GM19328 (cell line): ENCODE results near the gene RPS18.

Experiments
- ATAC-seq: cut with Tn5 transposase; IDR thresholded peaks from one replicate; pipeline ENCODE4 v1.9.1; 2021; ENCODE audit warnings: mild to moderate bottlenecking, moderate library complexity; ENCODE audit not compliant: unreplicated experiment

Gene RPS18

DNA sequence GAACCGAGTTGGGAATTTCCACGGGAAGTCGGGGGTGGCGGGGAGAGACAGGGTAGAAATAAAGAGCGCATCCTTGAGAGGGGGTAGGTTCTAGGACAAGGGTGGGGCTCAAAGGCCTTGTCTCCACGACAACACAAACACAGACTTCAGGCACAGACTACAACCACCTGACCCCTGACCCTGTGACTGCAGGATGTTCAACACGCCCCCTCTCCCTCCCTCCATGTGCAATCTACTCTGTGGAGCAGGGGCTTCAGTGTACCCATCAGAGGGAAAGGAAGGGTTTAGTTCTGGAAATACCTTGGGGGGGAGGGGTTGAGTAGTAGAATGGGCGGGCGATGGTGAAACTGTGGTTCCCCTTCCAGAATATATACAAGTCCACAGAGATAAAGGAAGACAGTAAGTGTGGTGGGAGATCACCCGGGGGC lies 42.7 kb downstream of the RPS18 start:
- ATAC-seq = no peak

DNA sequence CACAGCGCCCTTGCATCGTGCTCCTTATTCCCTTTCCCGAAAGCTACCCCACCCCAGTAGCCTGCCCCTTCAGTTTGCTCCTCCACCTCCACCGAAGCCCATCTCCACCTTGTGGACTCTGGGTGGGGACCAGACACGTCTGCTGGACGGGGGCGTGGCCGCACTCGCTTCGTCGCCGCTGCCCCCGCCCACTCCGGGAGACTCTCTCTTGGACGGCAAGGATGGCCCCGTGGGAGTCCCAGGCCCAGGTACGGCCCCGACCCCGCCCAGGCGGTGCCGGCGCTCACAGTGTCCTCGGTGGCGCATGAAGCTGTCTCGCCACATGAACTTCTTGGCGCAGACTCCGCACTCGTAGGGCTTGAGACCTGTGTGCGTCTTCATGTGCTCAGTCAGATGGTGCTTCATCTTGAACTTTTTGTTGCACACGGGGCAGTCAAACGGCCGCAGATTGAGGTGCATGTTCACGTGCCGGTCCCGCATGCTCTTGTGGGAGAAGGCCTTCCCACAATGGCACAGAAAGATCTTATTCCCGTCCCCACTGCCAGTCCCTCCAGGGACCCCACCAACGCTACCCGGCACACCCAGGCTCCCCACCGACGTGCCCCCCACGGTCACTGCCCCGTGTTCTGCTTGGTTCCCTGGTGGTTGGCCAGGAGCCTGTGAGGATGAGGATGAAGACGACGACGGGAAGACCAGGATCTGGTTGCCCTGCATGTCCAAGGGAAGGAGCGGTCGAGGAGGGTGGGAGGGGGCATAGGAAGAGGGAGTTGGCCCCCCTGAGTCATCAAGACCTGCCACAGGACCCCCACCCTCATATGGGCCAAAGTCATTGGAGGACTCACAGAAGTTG lies 43.3 kb downstream of the RPS18 start:
- no peak for ATAC-seq

DNA sequence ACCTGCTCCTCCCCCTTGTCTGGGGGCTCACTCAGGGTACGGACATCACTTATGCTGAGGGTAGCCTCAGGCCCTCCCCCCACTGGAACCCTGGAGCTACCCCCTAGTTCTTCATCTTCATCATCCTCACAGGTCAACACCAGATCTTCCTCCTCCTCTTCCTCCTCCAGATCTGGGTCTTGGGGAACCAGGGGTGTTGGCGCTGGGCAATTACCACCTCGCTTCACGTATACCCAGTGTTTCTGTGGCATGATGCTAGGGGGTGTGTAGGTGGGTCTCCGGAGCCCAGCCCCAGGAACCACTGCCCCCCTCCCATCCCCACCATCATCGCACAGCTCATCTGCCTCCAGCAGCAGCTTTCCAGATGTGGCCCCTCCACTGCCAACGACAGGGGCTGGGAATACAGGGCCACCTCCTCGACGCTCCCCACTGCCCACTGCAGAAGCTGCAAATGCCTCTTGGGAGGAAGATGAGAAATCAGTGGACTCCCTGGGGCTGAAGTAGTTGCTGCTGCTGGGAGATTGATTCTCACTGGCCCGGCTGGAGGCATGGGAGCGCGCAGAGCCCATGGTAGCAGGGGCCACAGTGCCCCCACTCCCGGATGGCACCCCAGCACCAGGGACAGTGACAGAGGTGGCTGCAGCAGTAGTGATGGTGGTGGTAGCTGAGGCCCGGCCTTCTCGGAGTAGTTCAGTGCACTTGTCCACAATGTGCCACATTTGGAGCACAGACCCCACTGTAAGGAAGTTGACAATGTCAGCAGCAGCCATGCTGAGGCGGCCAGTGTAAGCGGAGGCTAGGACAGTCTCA lies 44.1 kb downstream of the RPS18 start:
- no peak for ATAC-seq

DNA sequence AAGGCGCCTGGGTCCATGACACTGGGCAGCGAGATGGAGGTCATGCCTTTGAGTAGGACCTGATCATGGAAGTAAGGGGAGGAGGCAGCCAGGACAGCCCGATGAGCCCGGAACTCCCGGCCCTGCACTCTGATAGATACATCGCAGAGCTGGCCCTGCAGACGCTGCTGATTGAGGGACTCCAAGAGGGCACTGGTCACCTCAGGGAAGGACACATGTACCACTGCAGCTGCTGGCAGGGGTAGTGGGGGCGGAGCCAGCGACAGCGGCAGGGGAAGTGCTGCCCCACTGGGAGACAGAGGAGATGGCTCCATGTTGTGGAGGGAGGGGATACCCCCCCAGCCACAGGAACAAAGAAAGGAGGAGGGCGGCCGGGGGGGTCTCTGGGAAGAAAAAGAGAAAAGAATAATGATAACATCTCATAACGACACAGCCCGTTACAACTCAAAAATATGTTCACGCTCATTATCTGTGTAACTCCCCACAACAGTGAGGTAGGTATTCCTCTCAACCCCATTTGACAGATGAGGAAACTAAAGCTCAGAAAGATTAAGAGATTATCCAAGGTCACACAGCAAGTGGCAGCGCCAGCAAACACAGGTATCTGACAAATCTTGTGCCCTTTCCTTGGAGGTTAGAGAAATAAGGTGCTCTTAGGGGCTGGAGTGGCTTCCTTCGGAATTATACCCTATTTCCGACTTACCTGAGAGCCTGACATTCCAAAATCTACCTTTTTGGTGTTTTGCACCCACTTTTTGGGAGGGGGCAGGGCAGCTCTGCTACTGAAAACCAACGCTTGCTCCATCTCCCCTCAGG lies 44.9 kb downstream of the RPS18 start:
- ATAC-seq = no peak

DNA sequence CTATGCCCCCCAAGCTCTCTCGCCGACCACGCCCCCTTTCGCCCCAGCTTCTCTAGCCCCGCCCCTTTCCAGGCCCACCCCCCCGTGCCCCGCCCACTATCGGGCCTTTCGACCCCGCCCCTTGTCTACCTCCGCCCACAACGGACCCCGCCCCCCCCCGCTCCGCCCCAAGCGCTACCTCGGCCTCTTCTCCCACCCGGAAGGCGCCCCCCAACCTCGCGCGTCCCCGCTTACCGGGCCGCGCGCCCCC lies 45.5 kb downstream of the RPS18 start:
- no peak for ATAC-seq

DNA sequence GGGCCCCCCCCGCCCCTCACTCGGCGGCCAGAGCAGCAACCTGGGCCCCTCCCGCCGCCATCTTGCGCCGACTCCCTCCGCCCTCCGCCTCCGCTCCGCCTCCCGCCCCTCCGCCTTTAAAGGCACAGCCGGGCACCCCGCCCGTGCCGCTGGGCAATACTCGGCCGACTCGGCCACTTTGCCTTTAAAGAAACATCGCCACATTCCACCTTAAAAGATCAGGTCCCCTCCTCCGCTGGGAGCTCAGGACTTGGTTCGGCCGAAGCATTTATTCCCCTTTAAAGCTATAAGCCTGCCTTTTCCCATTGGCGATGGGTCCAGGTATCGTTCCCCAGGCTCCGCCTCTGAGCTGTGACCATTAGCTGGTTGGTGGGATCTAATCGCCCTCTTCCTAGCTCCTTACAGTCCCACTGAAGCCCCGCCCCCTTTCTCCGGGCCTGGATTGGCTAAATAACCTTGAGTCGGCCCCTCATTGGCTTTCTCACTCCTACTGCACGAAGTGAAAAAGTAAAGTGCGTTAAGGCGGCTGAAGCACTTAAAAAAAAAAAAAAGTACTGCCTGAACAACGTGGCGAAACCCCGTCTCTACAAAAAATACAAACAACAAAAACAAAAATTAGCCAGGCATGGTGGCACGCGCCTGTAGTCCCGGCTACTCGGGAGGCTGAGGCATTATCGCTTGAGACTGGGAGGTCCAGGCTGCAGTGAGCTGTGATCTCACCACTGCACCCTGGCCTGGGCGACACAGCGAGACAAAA lies 46.0 kb downstream of the RPS18 start, which contains the start of gene ZBTB22:
Gene ZBTB22, minus strand, starts transcription at position 76 of the 757 bp plus-strand sequence. CDS start 828 bp downstream, outside the sequence.
- ATAC-seq = peak; percentile 50

DNA sequence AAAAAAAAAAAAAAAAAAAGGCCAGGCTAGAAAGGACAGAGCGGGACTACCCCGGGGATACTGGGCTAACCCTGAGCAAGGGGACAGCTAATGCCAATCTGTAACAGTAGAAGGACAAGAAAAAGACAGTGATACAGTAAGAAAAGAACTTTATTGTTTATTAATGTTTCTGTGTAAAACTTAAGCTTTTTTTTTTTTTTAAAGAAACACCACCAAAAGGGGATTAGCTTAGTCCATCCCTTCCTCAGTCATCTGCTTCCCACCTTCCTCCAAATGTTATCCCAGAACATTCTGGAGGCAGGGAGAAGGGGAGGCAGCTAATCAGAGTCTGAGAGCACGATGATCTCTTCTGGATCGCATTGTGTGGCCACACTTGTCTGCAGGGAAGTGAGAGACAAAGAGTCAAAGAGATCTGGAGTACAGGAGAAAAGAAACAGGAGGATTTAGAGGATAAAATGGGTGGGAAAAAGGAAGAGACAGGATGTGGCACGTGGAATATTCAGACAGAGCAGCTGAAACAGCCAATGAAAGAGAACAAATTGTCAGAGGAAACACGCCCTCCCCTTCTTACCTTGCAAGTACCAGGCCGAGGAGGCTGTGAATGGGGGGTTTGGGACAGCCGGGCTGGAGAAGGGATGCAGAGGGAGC lies 46.7 kb downstream of the RPS18 start:
- no peak for ATAC-seq

DNA sequence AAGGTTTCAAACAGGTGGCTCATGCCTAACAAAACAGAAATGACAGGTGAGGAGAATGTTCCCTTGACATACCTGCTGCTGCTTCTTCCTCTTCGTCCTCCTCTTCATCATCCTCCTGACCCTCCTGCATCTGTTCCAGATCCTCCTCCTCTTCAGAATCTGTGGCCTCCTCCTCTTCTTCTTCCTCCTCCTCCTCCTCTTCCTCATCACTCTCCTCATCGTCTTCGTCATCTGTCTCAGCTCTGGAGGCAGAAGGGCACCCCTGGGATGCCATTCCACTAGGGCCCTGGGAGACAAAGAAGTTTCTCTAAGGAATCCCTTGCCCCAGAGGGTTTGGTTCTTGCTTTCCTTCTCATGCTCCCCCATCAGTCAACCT lies 48.1 kb downstream of the RPS18 start:
- ATAC-seq = no peak

DNA sequence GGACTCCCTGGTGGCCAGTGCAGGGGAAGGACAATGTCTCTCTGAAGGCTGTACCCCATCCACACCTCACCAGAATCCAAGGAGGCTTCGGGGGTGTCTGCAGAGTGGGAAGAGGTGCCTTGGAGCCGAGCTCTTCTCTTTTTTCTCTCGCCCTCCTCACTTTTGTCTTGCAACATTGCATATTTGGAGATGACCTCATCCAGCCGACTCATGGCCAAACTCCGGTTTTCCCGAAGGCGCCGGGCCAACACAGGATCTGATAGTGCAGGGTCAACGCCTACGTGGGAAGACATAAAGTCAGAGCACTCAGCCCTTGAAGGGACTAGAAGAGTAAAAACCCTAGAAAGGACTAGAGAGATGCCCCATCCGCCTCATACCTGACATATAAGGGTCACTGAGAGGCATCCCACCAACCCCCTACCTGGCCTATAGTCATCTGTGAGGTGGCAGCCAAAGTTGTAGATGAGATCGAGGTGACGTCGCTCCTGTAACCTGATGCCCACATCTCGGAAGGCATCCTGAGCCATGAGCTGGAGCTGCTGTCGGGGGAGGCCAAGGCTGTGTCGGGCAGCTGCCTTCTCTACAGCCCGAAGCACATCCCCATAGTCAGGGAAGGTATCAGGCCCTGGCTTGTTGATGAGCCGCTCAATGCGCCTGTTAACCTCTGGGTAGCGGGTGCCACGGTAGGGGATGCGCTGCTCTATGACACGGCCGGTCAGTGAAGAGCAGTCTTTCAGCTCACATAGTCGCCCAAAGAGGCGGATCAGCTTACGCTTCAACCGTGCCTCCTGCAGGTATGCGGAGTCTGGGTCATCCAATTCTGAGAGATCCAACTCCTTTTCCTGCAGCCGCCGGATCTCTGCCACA lies 48.7 kb downstream of the RPS18 start:
- no peak for ATAC-seq

DNA sequence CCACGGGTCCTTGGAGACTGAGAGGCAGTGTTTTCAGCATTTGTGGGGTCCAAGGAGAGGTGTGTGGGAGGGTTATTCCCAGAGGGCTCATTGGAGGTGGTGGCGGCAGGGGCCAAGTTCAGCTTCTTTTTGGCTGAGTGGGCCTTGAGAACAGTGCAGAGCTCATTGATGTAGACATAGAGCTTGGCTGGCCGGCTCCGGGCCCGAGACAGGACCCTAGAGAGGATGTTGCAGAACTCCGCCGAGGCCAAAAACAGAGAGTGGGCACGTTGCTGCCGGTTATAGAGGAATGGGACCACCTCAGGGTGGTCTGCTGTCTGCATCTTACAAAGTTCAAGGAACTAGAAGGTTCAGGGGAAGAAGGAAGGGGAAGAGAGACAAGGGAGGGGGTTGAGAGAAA lies 49.4 kb downstream of the RPS18 start:
- ATAC-seq = no peak

DNA sequence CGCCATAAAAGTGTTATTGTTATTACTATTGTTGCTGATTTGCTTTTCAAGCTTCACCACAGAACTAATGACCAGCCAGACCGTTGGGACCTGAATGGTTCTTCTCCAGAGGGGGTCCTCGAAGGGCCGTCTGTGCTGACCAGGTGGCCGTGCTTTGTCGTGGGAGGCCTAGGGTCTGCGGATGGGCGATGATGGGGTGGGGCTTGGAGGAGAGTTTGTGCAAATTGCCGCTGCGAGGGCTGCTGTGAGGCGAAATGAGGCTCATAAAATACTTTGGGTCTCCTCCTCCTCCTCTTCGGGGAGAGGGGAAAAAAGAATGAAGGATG lies 51.7 kb downstream of the RPS18 start:
- no peak for ATAC-seq

DNA sequence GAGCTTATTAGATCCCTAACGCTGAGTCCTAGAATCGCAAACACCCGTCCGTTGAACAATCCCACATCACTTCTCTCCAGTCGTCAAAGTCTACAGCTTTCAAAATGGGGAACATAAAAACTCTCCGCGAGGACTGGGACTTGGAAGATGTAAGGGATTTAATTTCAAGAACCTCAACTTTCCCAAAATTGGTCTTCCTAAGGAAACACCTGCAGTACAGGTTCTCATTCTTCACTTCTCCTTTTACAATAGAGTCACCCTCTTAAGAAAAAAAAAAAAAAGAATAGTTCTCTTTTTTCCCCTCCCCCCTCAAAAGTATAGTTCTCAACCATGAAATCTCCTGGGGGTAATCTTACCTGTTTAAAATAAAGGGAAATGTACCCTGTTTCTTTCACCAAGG lies 52.2 kb downstream of the RPS18 start:
- ATAC-seq = no peak
